IPS-20b (cell line): ENCODE results near the gene STAT3.
"Not testable (repeated sequence)": the region's sequence is repeated elsewhere in the genome, so short reads cannot be mapped to it uniquely, and the experiment has no call there.

Source experiments
- H3K27ac ChIP-seq: one replicate; pipeline ENCODE4 v1.5.1; 2013; ENCODE audit warnings: low read length
- H3K27me3 ChIP-seq: 2 replicates; pipeline ENCODE4 v1.6.1; 2013; ENCODE audit warnings: mild to moderate bottlenecking, low read length, inconsistent platforms; ENCODE audit not compliant: insufficient read depth
- H3K36me3 ChIP-seq: 2 replicates; pipeline ENCODE4 v1.6.1; 2013; ENCODE audit warnings: low read depth, mild to moderate bottlenecking, inconsistent platforms, low read length, moderate library complexity; ENCODE audit not compliant: insufficient read depth
- H3K4me1 ChIP-seq: 2 replicates; pipeline ENCODE4 v1.6.1; 2013; ENCODE audit warnings: mild to moderate bottlenecking, control low read depth, inconsistent platforms, low read length, moderate library complexity; ENCODE audit not compliant: insufficient read depth
- H3K4me3 ChIP-seq: 2 replicates; pipeline ENCODE4 v1.5.1; 2013; ENCODE audit warnings: mild to moderate bottlenecking, low read length, inconsistent platforms
- H3K9ac ChIP-seq: 2 replicates; pipeline ENCODE4 v1.6.1; 2013; ENCODE audit warnings: low read depth, mild to moderate bottlenecking, inconsistent platforms, low read length, moderate library complexity
- H3K9me3 ChIP-seq: 2 replicates; pipeline ENCODE4 v1.6.1; 2013; ENCODE audit warnings: mild to moderate bottlenecking, low read depth, low read length, inconsistent platforms; ENCODE audit not compliant: insufficient read depth

The STAT3 gene

GRCh38 chr17:42378359-42378958 lies 9.8 kb downstream of the STAT3 start:
- H3K9me3 ChIP-seq, result no peaks in the 10 kb centered on the region
- H3K27me3 ChIP-seq, result no peaks in the 10 kb centered on the region
- H3K4me3 ChIP-seq, result no peak overlapping the region; the same call in 1 of the 2 replicates
- H3K4me1 ChIP-seq, result peaks cover 18% of the 10 kb centered on the region
- no peak overlapping the region for H3K27ac ChIP-seq
- H3K36me3 ChIP-seq, result peaks cover 6% of the 10 kb centered on the region
- peak overlapping the region; percentile 54; the same call in 1 of the 2 replicates for H3K9ac ChIP-seq

GRCh38 chr17:42373896-42374295 lies 14.3 kb downstream of the STAT3 start:
- no peak overlapping the region for H3K9ac ChIP-seq
- H3K27me3 ChIP-seq, result no peaks in the 10 kb centered on the region
- H3K9me3 ChIP-seq, result peaks cover 7% of the 10 kb centered on the region; the same call in 1 of the 2 replicates
- no peak overlapping the region for H3K27ac ChIP-seq
- no peak overlapping the region for H3K4me3 ChIP-seq
- peaks cover 6% of the 10 kb centered on the region; the same call in 1 of the 2 replicates for H3K36me3 ChIP-seq
- peaks cover 5% of the 10 kb centered on the region for H3K4me1 ChIP-seq

GRCh38 chr17:42372142-42372541 lies 16.1 kb downstream of the STAT3 start:
- Histone ChIP-seq H3K9ac (no peak overlapping the region), H3K27ac (no peak overlapping the region), H3K4me3 (no peak overlapping the region), H3K36me3 (peaks cover 6% of the 10 kb centered on the region; the same call in 1 of the 2 replicates), H3K27me3 (no peaks in the 10 kb centered on the region), H3K9me3 (peaks cover 7% of the 10 kb centered on the region; the same call in 1 of the 2 replicates), H3K4me1 (peaks cover 3% of the 10 kb centered on the region)

- H3K9ac ChIP-seq, H3K9me3 ChIP-seq, H3K36me3 ChIP-seq, H3K27ac ChIP-seq, H3K27me3 ChIP-seq, H3K4me1 ChIP-seq, H3K4me3 ChIP-seq: not testable (repeated sequence)
Measured at GRCh38 chr17:42368797-42369561, 19.3 kb downstream of the STAT3 start.

- H3K4me1 ChIP-seq, H3K4me3 ChIP-seq, H3K27ac ChIP-seq, H3K9ac ChIP-seq, H3K9me3 ChIP-seq, H3K27me3 ChIP-seq, H3K36me3 ChIP-seq: not testable (repeated sequence)
Measured at GRCh38 chr17:42368310-42368709, 19.9 kb downstream of the STAT3 start.

GRCh38 chr17:42366176-42367023 lies 21.8 kb downstream of the STAT3 start:
- not testable (repeated sequence) for H3K27me3 ChIP-seq, H3K4me3 ChIP-seq, H3K9ac ChIP-seq, H3K36me3 ChIP-seq, H3K9me3 ChIP-seq, H3K27ac ChIP-seq
- peaks cover 17% of the 10 kb centered on the region for H3K4me1 ChIP-seq

GRCh38 chr17:42365136-42365535 lies 23.1 kb downstream of the STAT3 start:
- no peak overlapping the region for H3K27ac ChIP-seq
- no peaks in the 10 kb centered on the region for H3K9me3 ChIP-seq
- no peak overlapping the region for H3K9ac ChIP-seq
- no peaks in the 10 kb centered on the region for H3K36me3 ChIP-seq
- H3K4me3 ChIP-seq, result no peak overlapping the region
- H3K4me1 ChIP-seq, result peaks cover 20% of the 10 kb centered on the region
- no peaks in the 10 kb centered on the region for H3K27me3 ChIP-seq

- peaks cover 20% of the 10 kb centered on the region for H3K4me1 ChIP-seq
- no peaks in the 10 kb centered on the region for H3K9me3 ChIP-seq
- H3K27me3 ChIP-seq, result no peaks in the 10 kb centered on the region
- no peak overlapping the region for H3K27ac ChIP-seq
- no peaks in the 10 kb centered on the region for H3K36me3 ChIP-seq
- H3K4me3 ChIP-seq, result no peak overlapping the region
- no peak overlapping the region for H3K9ac ChIP-seq
Measured at GRCh38 chr17:42363767-42364585, 24.3 kb downstream of the STAT3 start.

GRCh38 chr17:42363231-42363630 lies 25.0 kb downstream of the STAT3 start:
- Histone ChIP-seq H3K9ac (no peak overlapping the region), H3K4me3 (no peak overlapping the region)

GRCh38 chr17:42362245-42362961 lies 25.8 kb downstream of the STAT3 start:
- Histone ChIP-seq H3K27me3 (no peaks in the 10 kb centered on the region), H3K36me3 (no peaks in the 10 kb centered on the region), H3K9me3 (no peaks in the 10 kb centered on the region), H3K4me3 (no peak overlapping the region), H3K27ac (no peak overlapping the region), H3K4me1 (peaks cover 17% of the 10 kb centered on the region), H3K9ac (no peak overlapping the region)

More at GRCh38 chr17:42363231-42363630, 25.0 kb downstream of the STAT3 start:
- Histone ChIP-seq H3K9me3 (no peaks in the 10 kb centered on the region), H3K4me1 (peaks cover 20% of the 10 kb centered on the region), H3K27me3 (no peaks in the 10 kb centered on the region), H3K36me3 (no peaks in the 10 kb centered on the region), H3K27ac (no peak overlapping the region)
